Endothelial cell of umbilical vein (primary cell): ENCODE results near the gene TMCC2. TPM values are rescaled to one million over a fixed set of nuclear protein-coding genes. Genes with fewer than 3 reads are reported as not detected.

Experiments used
- BruUV-seq: library from RNA; stranded (reverse); fragments of 400-500 nt; replicated peaks from 2 replicates; lab custom pipeline; 2021; lab: Mats Ljungman, UMichigan
- CTCF ChIA-PET: fragments of 300-600, 350-600 bp; sonication (Branson Sonifier 250); formaldehyde crosslinking; loops from one replicate; lab custom pipeline; 2021; ENCODE audit warnings: antibody characterized with exemption, inconsistent platforms; lab: Charles Lee
- POLR2A ChIA-PET: fragments of 300-600, 350-600 bp; sonication (Branson Sonifier 250); formaldehyde crosslinking; loops from one replicate; lab custom pipeline; 2021; ENCODE audit warnings: antibody characterized with exemption, inconsistent platforms; lab: Charles Lee
- DNase-seq: peaks from one replicate; pipeline ENCODE4 v3.0.0-alpha.2; 2011; ENCODE audit warnings: low read depth, low spot score
- FAIRE-seq: peaks from 2 replicates; lab custom pipeline; 2011; peaks lifted over from hg19 to GRCh38; lab: Jason Lieb, UNC
- H2AFZ ChIP-seq: 2 replicates; pipeline ENCODE4 v1.6.0; 2012; ENCODE audit warnings: low read depth, low read length, control low read depth, inconsistent platforms
- H3K27ac ChIP-seq: 2 replicates; pipeline ENCODE4 v1.5.1; 2011; ENCODE audit warnings: low read depth, mild to moderate bottlenecking, control low read depth, low read length, moderate library complexity; ENCODE audit not compliant: insufficient read depth
- H3K27me3 ChIP-seq, 2 experiments: 2 replicates each; pipeline versions ENCODE4 v1.6.0 to v1.6.1; 2011; ENCODE audit warnings: low read length in 2 of 2, mixed read lengths in 1 of 2; ENCODE audit not compliant: control insufficient read depth in 2 of 2, insufficient read depth in 2 of 2
- H3K36me3 ChIP-seq, 2 experiments: 2 replicates in 1 of 2; 3 replicates in 1 of 2; pipeline ENCODE4 v1.5.1; 2011; ENCODE audit warnings: low read length in 2 of 2, mild to moderate bottlenecking in 1 of 2, moderate library complexity in 1 of 2; ENCODE audit not compliant: control insufficient read depth in 2 of 2, insufficient read depth in 2 of 2; ENCODE audit errors: extremely low read depth in 1 of 2
- H3K4me1 ChIP-seq: 3 replicates; pipeline ENCODE4 v1.5.1; 2011; ENCODE audit warnings: mild to moderate bottlenecking, low read length; ENCODE audit not compliant: control insufficient read depth, insufficient read depth; ENCODE audit errors: extremely low read depth
- H3K4me2 ChIP-seq: 2 replicates; pipeline ENCODE4 v1.6.1; 2011; ENCODE audit warnings: low read length, control low read depth, mixed read lengths; ENCODE audit not compliant: insufficient read depth
- H3K4me3 ChIP-seq, 3 experiments: fragments of 200-600 bp in 1 of 3; sonication (generic), shearing (Covaris generic) in 1 of 3; replicated peaks in 1 of 3; 2 replicates each; pipeline ENCODE4 v1.5.1; 2011 to 2016; ENCODE audit warnings: control low read depth in 3 of 3, low read length in 3 of 3, mild to moderate bottlenecking in 2 of 3, inconsistent platforms in 1 of 3, low read depth in 1 of 3, moderate library complexity in 1 of 3; ENCODE audit not compliant: insufficient read depth in 1 of 3
- H3K79me2 ChIP-seq: 2 replicates; pipeline ENCODE4 v1.6.0; 2012; ENCODE audit warnings: low read length, inconsistent platforms; ENCODE audit not compliant: control insufficient read depth, insufficient read depth
- H3K9ac ChIP-seq: replicated peaks from 2 replicates; pipeline ENCODE3; 2011; ENCODE audit warnings: low read length, control low read depth; ENCODE audit not compliant: insufficient read depth; ENCODE audit errors: extremely low read depth
- H3K9me1 ChIP-seq: replicated peaks from 3 replicates; pipeline ENCODE4 v1.6.0; 2011; ENCODE audit warnings: mild to moderate bottlenecking, low read length; ENCODE audit not compliant: control insufficient read depth, insufficient read depth; ENCODE audit errors: extremely low read depth
- H3K9me3 ChIP-seq: replicated peaks from 2 replicates; pipeline ENCODE4 v1.5.1; 2012; ENCODE audit warnings: low read length, inconsistent platforms; ENCODE audit not compliant: control insufficient read depth, insufficient read depth
- H4K20me1 ChIP-seq: replicated peaks from 2 replicates; pipeline ENCODE3; 2011; ENCODE audit warnings: mild to moderate bottlenecking, low read length; ENCODE audit not compliant: control insufficient read depth, insufficient read depth; ENCODE audit errors: extremely low read depth
- CTCF ChIP-seq, 2 donors: IDR thresholded peaks; 1 replicate in 1 of 2; 2 replicates in 1 of 2; pipeline ENCODE4 v1.5.1; 2011; ENCODE audit warnings: low read length in 2 of 2, mild to moderate bottlenecking in 2 of 2, moderate library complexity in 2 of 2, control low read depth in 1 of 2, inconsistent platforms in 1 of 2, low read depth in 1 of 2; ENCODE audit not compliant: insufficient read depth in 1 of 2; ENCODE audit errors: extremely low read depth in 1 of 2
- EZH2 ChIP-seq: IDR thresholded peaks from 2 replicates; pipeline ENCODE4 v1.6.1; 2012; ENCODE audit warnings: borderline replicate concordance, low read depth, mild to moderate bottlenecking, moderate library complexity, low read length, inconsistent platforms; ENCODE audit not compliant: severe bottlenecking
- FOS ChIP-seq: IDR thresholded peaks from 2 replicates; pipeline ENCODE4 v1.6.1; 2011; ENCODE audit warnings: mild to moderate bottlenecking, low read length, moderate library complexity, borderline replicate concordance; ENCODE audit not compliant: insufficient read depth
- GATA2 ChIP-seq: IDR thresholded peaks from 2 replicates; pipeline ENCODE4 v1.7.0; 2011; ENCODE audit warnings: low read depth, mild to moderate bottlenecking, moderate library complexity, mixed read lengths, low read length; ENCODE audit not compliant: insufficient read length, insufficient read depth
- JUN ChIP-seq: IDR thresholded peaks from 2 replicates; pipeline ENCODE4 v1.6.1; 2011; ENCODE audit warnings: borderline replicate concordance, low read depth; ENCODE audit not compliant: insufficient read length, insufficient read depth
- MYC ChIP-seq: IDR thresholded peaks from one replicate; pipeline ENCODE4 v1.6.1; 2011; ENCODE audit warnings: mild to moderate bottlenecking, low read depth, low read length
- POLR2A ChIP-seq: IDR thresholded peaks from 2 replicates; pipeline ENCODE4 v1.6.1; 2012; ENCODE audit warnings: low read depth, mild to moderate bottlenecking, control low read depth, low read length
- POLR2AphosphoS5 ChIP-seq: IDR thresholded peaks from 2 replicates; pipeline ENCODE4 v1.6.1; 2012; ENCODE audit warnings: low read depth, mild to moderate bottlenecking, control low read depth, low read length, moderate library complexity; ENCODE audit not compliant: insufficient read depth
- dilution Hi-C: fragments of 300-500 bp; cut with MboI; formaldehyde crosslinking; loops from one replicate; pipeline ENCODE4 v1.15.0; 2019; ENCODE audit warnings: low sequenced_read_pairs; ENCODE audit not compliant: extremely low pct_ligation_motif_present
- intact Hi-C: fragments of 100-400 bp; cut with micrococcal nuclease; formaldehyde crosslinking; loops from one replicate; pipeline ENCODE4 v1.10.0; 2022
- polyA plus RNA-seq, 4 experiments: library from polyadenylated mRNA; depleted of rRNA in 3 of 4; stranded (reverse) in 3 of 4; unstranded in 1 of 4; fragments of >200 nt; gene quantifications; 2 replicates each; pipeline versions ENCODE4 v1.2.1 to v1.2.3, GENCODE V29; 2011 to 2012; ENCODE audit warnings: missing spikeins in 1 of 4
- total RNA-seq: library from RNA; stranded (reverse); gene quantifications from 2 replicates; pipeline ENCODE4 v1.2.3, GENCODE V29; 2021
- TF ChIP-seq, protein P1 (sequence below): IDR thresholded peaks from 2 replicates; pipeline ENCODE4 v1.6.1; 2011; ENCODE audit not compliant: insufficient read depth, insufficient read length

The TMCC2 gene
- total and polyA plus RNA-seq, 2 donors (not counting 3 experiments of a cell fraction or from before 2014, with no cell fraction given): 2.0 to 2.1 TPM

- Histone ChIP-seq H3K4me1 (peaks cover 17% of the 10 kb centered on the region), H2AFZ (peak overlapping the region; percentile 76), H3K9me1 (no peaks in the 10 kb centered on the region), H4K20me1 (no peaks in the 10 kb centered on the region), H3K27me3 (no peaks in the 10 kb centered on the region), H3K9me3 (no peaks in the 10 kb centered on the region), H3K36me3 (peaks cover 0 to 8% of the 10 kb centered on the region in 2 experiments), H3K79me2 (no peaks in the 10 kb centered on the region), H3K4me2 (no peak overlapping the region), H3K9ac (no peak overlapping the region), H3K27ac (peak overlapping the region; percentile 55), H3K4me3 (no peak overlapping the region)
- ChIA-PET POLR2A (interaction anchor here (0.7 to 1.1 kb wide), 2 partner anchors 28 to 40 kb away, joined by 4 to 6 read pairs; no protein-coding TSS in a partner anchor), CTCF (interaction anchor here (1.2 to 3.3 kb wide), 4 partner anchors 12 to 42 kb away, joined by 3 to 29 read pairs (median 12); no protein-coding TSS in a partner anchor)
- BruUV-seq: no TSS peak
- TF ChIP-seq, protein P1, sequence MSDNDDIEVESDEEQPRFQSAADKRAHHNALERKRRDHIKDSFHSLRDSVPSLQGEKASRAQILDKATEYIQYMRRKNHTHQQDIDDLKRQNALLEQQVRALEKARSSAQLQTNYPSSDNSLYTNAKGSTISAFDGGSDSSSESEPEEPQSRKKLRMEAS: no peak
- TF ChIP-seq POLR2A (no peak), MYC (no peak), JUN (no peak), CTCF (IDR thresholded peaks at IDR 0.05; ENCODE audit: extremely low read depth in 1 of 2, insufficient read depth in 1 of 2, low read depth in 1 of 2, low read length in 2 of 2) (no peak), POLR2AphosphoS5 (no peak), GATA2 (no peak), EZH2 (no peak), FOS (no peak)
- DNase-seq (no peak), FAIRE-seq (no peak)
- dilution Hi-C loops: no loop called here
- intact Hi-C loops: no loop called here
Measured at GRCh38 chr1:205312866-205313562, 85.3 kb downstream of the TMCC2 start.
